HUES48 (cell line): Measurements from ENCODE around the gene GALNT17.

Experiments
- H3K27ac ChIP-seq: one replicate; pipeline ENCODE4 v1.7.0; 2013; ENCODE audit warnings: low read depth, low read length, inconsistent platforms
- H3K27me3 ChIP-seq: 2 replicates; pipeline ENCODE4 v1.6.1; 2013; ENCODE audit warnings: mild to moderate bottlenecking, low read length; ENCODE audit not compliant: control insufficient read depth, insufficient read depth
- H3K36me3 ChIP-seq: 2 replicates; pipeline ENCODE4 v1.6.1; 2013; ENCODE audit warnings: low read length; ENCODE audit not compliant: control insufficient read depth, insufficient read depth
- H3K4me1 ChIP-seq: 2 replicates; pipeline ENCODE4 v1.6.1; 2013; ENCODE audit warnings: mild to moderate bottlenecking, low read length; ENCODE audit not compliant: control insufficient read depth, insufficient read depth
- H3K4me3 ChIP-seq: 2 replicates; pipeline ENCODE4 v1.5.1; 2013; ENCODE audit warnings: mild to moderate bottlenecking, low read depth, low read length
- H3K9ac ChIP-seq: 2 replicates; pipeline ENCODE4 v1.6.1; 2013; ENCODE audit warnings: mild to moderate bottlenecking, low read depth, low read length, moderate library complexity
- H3K9me3 ChIP-seq: 2 replicates; pipeline ENCODE4 v1.6.1; 2013; ENCODE audit warnings: low read length; ENCODE audit not compliant: control insufficient read depth, insufficient read depth

Gene GALNT17

GRCh38 chr7:71454981-71455380, 323.0 kb downstream of the GALNT17 start:
- Histone ChIP-seq H3K9ac (no peak overlapping the region), H3K27me3 (no peaks in the 10 kb centered on the region), H3K4me3 (no peak overlapping the region), H3K9me3 (no peaks in the 10 kb centered on the region), H3K36me3 (no peaks in the 10 kb centered on the region), H3K27ac (no peak overlapping the region), H3K4me1 (peaks cover 45% of the 10 kb centered on the region)

- Histone ChIP-seq H3K4me3 (no peak overlapping the region), H3K4me1 (peaks cover 42% of the 10 kb centered on the region), H3K27me3 (no peaks in the 10 kb centered on the region), H3K27ac (peak overlapping the region; percentile 93), H3K9ac (peak overlapping the region; percentile 68), H3K9me3 (no peaks in the 10 kb centered on the region), H3K36me3 (no peaks in the 10 kb centered on the region)
Observed at GRCh38 chr7:71457021-71457420, 325.1 kb downstream of the GALNT17 start.

GRCh38 chr7:71457846-71458590, 326.1 kb downstream of the GALNT17 start:
- Histone ChIP-seq H3K27me3 (no peaks in the 10 kb centered on the region), H3K9me3 (no peaks in the 10 kb centered on the region), H3K4me1 (peaks cover 37% of the 10 kb centered on the region), H3K4me3 (peak overlapping the region; percentile 0; the same call in 1 of the 2 replicates), H3K36me3 (no peaks in the 10 kb centered on the region), H3K9ac (peak overlapping the region; percentile 68), H3K27ac (peak overlapping the region; percentile 93)

GRCh38 chr7:71459132-71459531, 327.2 kb downstream of the GALNT17 start:
- no peak overlapping the region for H3K9ac ChIP-seq
- no peaks in the 10 kb centered on the region for H3K36me3 ChIP-seq
- H3K27me3 ChIP-seq: no peaks in the 10 kb centered on the region
- H3K9me3 ChIP-seq: no peaks in the 10 kb centered on the region
- H3K4me3 ChIP-seq: no peak overlapping the region
- H3K27ac ChIP-seq: peak overlapping the region; percentile 93
- H3K4me1 ChIP-seq: peaks cover 35% of the 10 kb centered on the region

GRCh38 chr7:71461572-71461971, 329.6 kb downstream of the GALNT17 start:
- Histone ChIP-seq H3K4me1 (peaks cover 53% of the 10 kb centered on the region), H3K36me3 (no peaks in the 10 kb centered on the region), H3K4me3 (no peak overlapping the region), H3K9ac (no peak overlapping the region), H3K9me3 (no peaks in the 10 kb centered on the region), H3K27ac (no peak overlapping the region), H3K27me3 (no peaks in the 10 kb centered on the region)

- Histone ChIP-seq H3K27me3 (no peaks in the 10 kb centered on the region), H3K9ac (no peak overlapping the region), H3K4me3 (peak overlapping the region; percentile 2; the same call in 1 of the 2 replicates), H3K36me3 (no peaks in the 10 kb centered on the region), H3K4me1 (peaks cover 43% of the 10 kb centered on the region), H3K27ac (peak overlapping the region; percentile 96), H3K9me3 (no peaks in the 10 kb centered on the region)
Observed at GRCh38 chr7:71465741-71466189, 333.8 kb downstream of the GALNT17 start.

- H3K36me3 ChIP-seq: no peaks in the 10 kb centered on the region
- H3K9me3 ChIP-seq: no peaks in the 10 kb centered on the region
- H3K4me1 ChIP-seq: peaks cover 51% of the 10 kb centered on the region
- H3K27ac ChIP-seq: peak overlapping the region; percentile 96
- H3K4me3 ChIP-seq: peak overlapping the region; percentile 2; the same call in 1 of the 2 replicates
- H3K27me3 ChIP-seq: no peaks in the 10 kb centered on the region
- peak overlapping the region; percentile 43 for H3K9ac ChIP-seq
Observed at GRCh38 chr7:71466448-71467145, 334.7 kb downstream of the GALNT17 start.

- Histone ChIP-seq H3K36me3 (peaks cover 4% of the 10 kb centered on the region; the same call in 1 of the 2 replicates), H3K9ac (no peak overlapping the region), H3K4me1 (peaks cover 64% of the 10 kb centered on the region), H3K4me3 (no peak overlapping the region), H3K27ac (peak overlapping the region; percentile 99), H3K9me3 (peaks cover 13% of the 10 kb centered on the region), H3K27me3 (no peaks in the 10 kb centered on the region)
Observed at GRCh38 chr7:71470326-71470725, 338.4 kb downstream of the GALNT17 start.

- peaks cover 59% of the 10 kb centered on the region for H3K4me1 ChIP-seq
- peaks cover 18% of the 10 kb centered on the region for H3K9me3 ChIP-seq
- no peaks in the 10 kb centered on the region for H3K27me3 ChIP-seq
- no peak overlapping the region for H3K9ac ChIP-seq
- H3K4me3 ChIP-seq: no peak overlapping the region
- peaks cover 4% of the 10 kb centered on the region; the same call in 1 of the 2 replicates for H3K36me3 ChIP-seq
- H3K27ac ChIP-seq: peak overlapping the region; percentile 99
Observed at GRCh38 chr7:71470830-71471229, 338.9 kb downstream of the GALNT17 start.

GRCh38 chr7:71472962-71473361, 341.0 kb downstream of the GALNT17 start:
- Histone ChIP-seq H3K4me3 (no peak overlapping the region), H3K9ac (peak overlapping the region; percentile 75), H3K27me3 (no peaks in the 10 kb centered on the region), H3K9me3 (peaks cover 18% of the 10 kb centered on the region), H3K36me3 (peaks cover 4% of the 10 kb centered on the region; the same call in 1 of the 2 replicates), H3K27ac (peak overlapping the region; percentile 99), H3K4me1 (peaks cover 39% of the 10 kb centered on the region)
